Astrocyte of the spinal cord (primary cell): ENCODE results near the gene MYD88.

ENCODE experiments used
- DNase-seq: peaks from one replicate; pipeline ENCODE4 v3.0.0; 2011; ENCODE audit warnings: low read depth, low spot score
- H3K4me3 ChIP-seq: 2 replicates; pipeline ENCODE4 v1.5.1; 2011; ENCODE audit warnings: low read depth, mild to moderate bottlenecking, low read length, moderate library complexity
- CTCF ChIP-seq: IDR thresholded peaks from 2 replicates; pipeline ENCODE4 v1.5.1; 2012; ENCODE audit warnings: low read depth, mild to moderate bottlenecking, low read length, inconsistent platforms
- in situ Hi-C: cut with HindIII; loops from 2 replicates; pipeline ENCODE4 v1.10.0; 2017; ENCODE audit warnings: low sequenced_read_pairs

Gene MYD88

GRCh38 chr3:38111696-38112377 lies 26.6 kb upstream of the MYD88 start:
- no peak for DNase-seq
- no peak for TF ChIP-seq CTCF
- H3K4me3 ChIP-seq = no peak overlapping the region
- in situ Hi-C loops = no loop called here

DNA sequence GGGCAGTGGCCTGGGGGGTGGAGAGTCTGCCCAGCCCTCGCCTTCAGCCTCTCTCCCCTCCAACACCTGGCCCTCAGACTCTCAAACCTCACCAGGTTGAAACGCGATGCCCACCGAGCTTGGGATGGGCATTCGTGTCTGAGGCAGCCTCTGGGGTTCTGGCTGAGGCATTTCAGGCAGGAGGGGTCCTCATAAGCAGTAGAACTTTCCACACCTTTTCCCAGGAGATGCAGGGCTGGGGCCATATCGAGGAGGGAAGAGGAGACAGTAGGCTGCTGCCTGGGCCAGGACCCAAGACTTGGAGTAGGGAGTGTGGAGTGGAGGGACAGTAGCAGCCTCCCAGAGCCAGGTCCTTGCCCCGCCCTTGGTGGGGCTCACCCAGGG lies 26.1 kb upstream of the MYD88 start:
- DNase-seq = no peak
- in situ Hi-C loops = no loop called here
- TF ChIP-seq CTCF = no peak
- H3K4me3 ChIP-seq = no peak overlapping the region

GRCh38 chr3:38114052-38114874 lies 24.2 kb upstream of the MYD88 start:
- no peak overlapping the region for H3K4me3 ChIP-seq
- in situ Hi-C loops = no loop called here
- no peak for TF ChIP-seq CTCF
- DNase-seq = no peak

DNA sequence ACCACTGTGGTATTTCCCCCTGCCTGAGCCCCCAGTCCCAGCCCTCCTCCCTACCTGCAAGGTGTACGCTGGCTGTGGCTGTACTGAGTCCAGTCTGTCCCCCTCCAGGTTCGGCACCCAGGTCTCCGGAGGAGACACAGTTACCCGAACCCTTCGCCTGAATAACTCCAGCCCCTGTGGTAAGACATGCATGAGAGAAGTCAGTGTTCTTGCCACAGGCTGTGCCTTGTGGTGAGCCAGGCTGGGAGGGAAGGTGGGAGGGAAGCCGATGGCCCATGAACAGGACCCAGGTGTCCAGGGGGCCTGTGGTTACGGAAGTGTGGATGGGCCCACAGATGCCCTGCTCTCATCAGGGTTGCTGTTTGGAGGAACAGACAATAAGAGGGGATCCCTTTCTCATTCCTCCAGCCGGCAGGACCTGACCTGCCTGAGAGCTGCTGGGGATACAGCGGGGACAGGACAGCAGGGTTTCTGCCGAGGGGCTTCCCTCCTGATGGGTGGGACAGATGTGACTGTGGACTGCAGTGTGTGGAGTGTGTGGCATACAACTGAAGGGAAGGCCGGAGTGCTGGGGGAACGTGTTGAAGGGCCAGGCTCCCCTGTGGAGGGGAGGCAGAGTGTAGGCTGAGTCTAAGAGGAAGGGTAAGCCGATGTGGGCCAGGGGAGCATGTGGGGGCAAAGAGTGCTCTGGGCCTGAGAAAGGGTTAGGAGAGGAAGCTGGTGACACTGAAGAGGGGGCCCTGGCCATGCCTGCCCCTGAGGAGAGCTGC lies 23.4 kb upstream of the MYD88 start:
- in situ Hi-C loops = no loop called here
- H3K4me3 ChIP-seq = no peak overlapping the region
- TF ChIP-seq CTCF = no peak
- DNase-seq = no peak

DNA sequence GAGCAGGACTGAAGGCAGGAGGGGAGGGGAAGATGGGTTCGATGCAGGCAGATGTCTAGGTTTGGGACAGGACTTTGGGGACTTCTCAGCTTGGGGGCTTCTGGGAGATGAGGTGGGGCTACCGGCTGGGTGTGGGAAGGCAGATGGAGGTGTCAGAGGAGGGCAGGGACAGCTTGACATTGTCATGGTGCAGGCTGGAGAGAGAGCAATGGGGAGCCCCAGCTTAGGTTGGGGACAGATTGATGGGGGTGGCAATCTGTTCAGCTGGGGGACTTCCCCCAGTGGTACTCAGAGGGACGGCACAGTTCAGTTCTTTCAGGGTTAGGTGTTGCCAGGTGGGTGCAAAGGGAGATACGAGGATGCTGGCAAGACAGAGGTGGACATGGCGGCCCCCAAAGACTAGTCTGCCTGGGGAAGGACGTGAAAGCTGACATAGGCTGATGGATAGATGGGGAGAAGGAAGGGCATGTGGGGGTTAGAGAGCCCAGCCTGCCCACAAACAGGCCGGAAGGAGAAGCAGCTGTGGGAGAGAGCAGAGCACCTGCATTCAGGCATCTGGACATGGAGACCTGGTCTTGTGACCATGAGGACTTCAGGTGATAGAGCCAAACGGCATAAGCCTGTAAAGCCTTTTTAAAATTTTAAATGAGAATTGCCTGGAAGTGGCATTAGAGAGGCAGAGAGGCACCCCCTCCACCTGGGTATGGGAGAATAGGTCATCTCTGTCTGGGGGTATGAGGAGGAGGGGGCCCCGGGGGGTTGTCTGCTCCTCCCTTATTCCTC lies 22.6 kb upstream of the MYD88 start:
- in situ Hi-C loops = no loop called here
- H3K4me3 ChIP-seq = no peak overlapping the region
- no peak for DNase-seq
- no peak for TF ChIP-seq CTCF
